ENCODE data around the gene OXCT2.
A peak's percentile ranks its signal among the peaks of the same experiment; 100 is the strongest.

The OXCT2 gene

GRCh38 chr1:39745016-39745670 lies 26.0 kb downstream of the OXCT2 start:
- H3K4me3 ChIP-seq (ENCODE audit: low read depth, low read length): no peak overlapping the region
- no peak for TF ChIP-seq CTCF (IDR thresholded peaks at IDR 0.05; ENCODE audit: low read depth, low read length)

- TF ChIP-seq CTCF (IDR thresholded peaks at IDR 0.05; ENCODE audit: low read depth, low read length): no peak
- H3K4me3 ChIP-seq (ENCODE audit: low read depth, low read length): peak within 1 kb of the TSS; percentile 94
Observed at GRCh38 chr1:39738622-39739366, 32.4 kb downstream of the OXCT2 start, which contains the start of gene PPIE. PPIE (plus strand) TSS chr1:39738882; CDS start chr1:39738901, 19 bp downstream.

GRCh38 chr1:39737546-39738169 lies 33.5 kb downstream of the OXCT2 start:
- H3K4me3 ChIP-seq (ENCODE audit: low read depth, low read length): no peak overlapping the region
- TF ChIP-seq CTCF (IDR thresholded peaks at IDR 0.05; ENCODE audit: low read depth, low read length): no peak

- TF ChIP-seq CTCF (IDR thresholded peaks at IDR 0.05; ENCODE audit: low read depth, low read length): no peak
- no peak overlapping the region for H3K4me3 ChIP-seq (ENCODE audit: low read depth, low read length)
Observed at GRCh38 chr1:39735731-39736130, 35.4 kb downstream of the OXCT2 start.

- no peak for TF ChIP-seq CTCF (IDR thresholded peaks at IDR 0.05; ENCODE audit: low read depth, low read length)
- no peak overlapping the region for H3K4me3 ChIP-seq (ENCODE audit: low read depth, low read length)
Observed at GRCh38 chr1:39733161-39733560, 38.0 kb downstream of the OXCT2 start.

GRCh38 chr1:39732730-39733129 lies 38.4 kb downstream of the OXCT2 start:
- H3K4me3 ChIP-seq (ENCODE audit: low read depth, low read length): no peak overlapping the region
- TF ChIP-seq CTCF (IDR thresholded peaks at IDR 0.05; ENCODE audit: low read depth, low read length): no peak

GRCh38 chr1:39729842-39730241 lies 41.3 kb downstream of the OXCT2 start:
- no peak for TF ChIP-seq CTCF (IDR thresholded peaks at IDR 0.05; ENCODE audit: low read depth, low read length)
- H3K4me3 ChIP-seq (ENCODE audit: low read depth, low read length): no peak overlapping the region

All from WI38 (cell line).